Measurements from ENCODE around the gene STK16.
"Not testable (repeated sequence)": the region's sequence is repeated elsewhere in the genome, so short reads cannot be mapped to it uniquely, and the experiment has no call there.

STK16 gene

DNA sequence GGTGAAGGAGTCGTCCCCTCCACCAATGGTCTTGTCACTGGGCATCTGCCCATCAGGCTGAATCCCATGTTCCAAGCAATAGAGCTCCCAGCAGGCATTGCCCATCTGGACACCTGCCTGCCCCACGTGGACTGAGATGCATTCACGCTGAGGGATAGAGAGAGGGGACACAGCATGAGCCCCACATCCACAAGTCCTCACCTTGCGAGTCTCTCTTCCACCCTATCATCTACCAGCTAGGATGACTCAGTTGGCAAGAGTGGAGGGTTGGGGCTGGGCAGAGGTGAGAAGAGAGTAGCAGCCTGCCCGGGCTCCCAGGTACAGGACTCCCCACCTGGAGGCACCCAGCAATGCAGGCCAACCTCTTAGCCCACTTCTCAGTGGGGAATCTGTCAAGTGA is 6.8 kb downstream of the STK16 start:
- TF ChIP-seq, protein P1, sequence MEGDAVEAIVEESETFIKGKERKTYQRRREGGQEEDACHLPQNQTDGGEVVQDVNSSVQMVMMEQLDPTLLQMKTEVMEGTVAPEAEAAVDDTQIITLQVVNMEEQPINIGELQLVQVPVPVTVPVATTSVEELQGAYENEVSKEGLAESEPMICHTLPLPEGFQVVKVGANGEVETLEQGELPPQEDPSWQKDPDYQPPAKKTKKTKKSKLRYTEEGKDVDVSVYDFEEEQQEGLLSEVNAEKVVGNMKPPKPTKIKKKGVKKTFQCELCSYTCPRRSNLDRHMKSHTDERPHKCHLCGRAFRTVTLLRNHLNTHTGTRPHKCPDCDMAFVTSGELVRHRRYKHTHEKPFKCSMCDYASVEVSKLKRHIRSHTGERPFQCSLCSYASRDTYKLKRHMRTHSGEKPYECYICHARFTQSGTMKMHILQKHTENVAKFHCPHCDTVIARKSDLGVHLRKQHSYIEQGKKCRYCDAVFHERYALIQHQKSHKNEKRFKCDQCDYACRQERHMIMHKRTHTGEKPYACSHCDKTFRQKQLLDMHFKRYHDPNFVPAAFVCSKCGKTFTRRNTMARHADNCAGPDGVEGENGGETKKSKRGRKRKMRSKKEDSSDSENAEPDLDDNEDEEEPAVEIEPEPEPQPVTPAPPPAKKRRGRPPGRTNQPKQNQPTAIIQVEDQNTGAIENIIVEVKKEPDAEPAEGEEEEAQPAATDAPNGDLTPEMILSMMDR (IDR thresholded peaks at IDR 0.05; ENCODE audit: low read depth, low read length), result no peak
- no peak overlapping the region for H3K4me3 ChIP-seq (ENCODE audit: low read depth, low read length)
- in situ Hi-C loops (cut with HindIII; ENCODE audit: low sequenced_read_pairs), result no loop called here
- DNase-seq (ENCODE audit: low read depth, low spot score), result no peak

DNA sequence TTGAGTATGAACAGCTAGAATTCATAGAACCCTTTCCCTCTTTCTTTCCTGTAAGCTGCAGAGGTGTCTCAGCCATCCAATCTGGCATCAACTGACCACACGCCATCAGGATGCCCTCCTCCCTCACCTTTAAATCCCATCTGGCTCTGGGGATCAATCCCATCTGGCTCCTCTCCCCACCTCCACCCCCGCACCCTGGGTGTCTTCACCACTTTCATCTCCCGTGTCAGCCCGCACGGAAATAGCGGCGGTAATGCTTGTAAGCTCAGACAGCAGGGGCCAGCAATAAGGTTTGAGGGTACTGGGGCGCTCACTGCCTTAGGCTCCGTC is 7.3 kb downstream of the STK16 start:
- H3K4me3 ChIP-seq (ENCODE audit: low read depth, low read length), result peak overlapping the region; percentile 46
- no peak for DNase-seq (ENCODE audit: low read depth, low spot score)
- TF ChIP-seq, protein P1 (IDR thresholded peaks at IDR 0.05; ENCODE audit: low read depth, low read length), result no peak
- in situ Hi-C loops (cut with HindIII; ENCODE audit: low sequenced_read_pairs), result no loop called here

DNA sequence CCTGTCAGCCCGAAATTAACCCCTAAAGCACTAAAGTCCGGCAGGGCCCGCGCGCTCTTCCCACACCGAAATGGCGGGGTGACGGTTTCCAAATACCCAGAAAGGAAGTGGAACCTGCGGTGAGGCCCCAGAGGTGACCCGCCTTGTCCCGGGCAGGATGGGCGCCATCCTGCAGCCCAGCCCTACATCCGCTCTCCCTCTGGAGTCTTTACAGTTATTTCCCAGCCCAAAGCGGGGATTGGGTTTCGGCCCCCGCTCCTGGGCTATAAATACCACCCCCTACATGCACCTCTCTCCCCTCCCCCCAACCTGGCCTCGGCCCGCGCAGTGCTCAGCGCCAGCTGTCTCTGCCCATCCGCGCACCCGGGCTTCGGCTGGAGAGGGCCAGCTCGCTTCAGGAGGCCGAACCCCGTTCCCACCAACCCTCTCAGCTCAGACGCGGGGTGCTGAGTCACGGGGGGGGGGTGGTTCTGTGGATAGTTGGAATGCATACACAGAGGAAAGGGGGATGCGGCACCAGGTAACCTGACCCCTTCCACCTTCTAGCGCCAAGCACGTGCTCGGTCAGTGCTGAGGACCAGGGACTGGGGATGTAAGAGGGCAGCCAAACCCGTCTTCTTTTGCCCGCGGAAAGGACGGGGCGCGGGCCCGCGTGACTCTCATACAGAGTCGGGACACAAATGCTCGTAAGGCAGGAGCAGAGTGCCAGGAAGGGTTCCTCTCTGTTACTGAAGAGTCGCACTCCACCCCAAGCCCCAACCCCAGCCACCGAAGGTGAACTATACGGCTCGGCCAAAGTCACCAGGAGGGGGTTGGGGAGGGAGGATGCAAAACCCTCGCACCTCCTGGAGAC is 7.8 kb downstream of the STK16 start, which contains the start of gene TUBA4B:
Gene TUBA4B (plus strand): TSS at position 344 of the 853 bp plus-strand sequence. CDS start 165 bp downstream, at position 509.
- in situ Hi-C loops (cut with HindIII; ENCODE audit: low sequenced_read_pairs), result no loop called here
- no peak for DNase-seq (ENCODE audit: low read depth, low spot score)
- TF ChIP-seq, protein P1 (IDR thresholded peaks at IDR 0.05; ENCODE audit: low read depth, low read length), result no peak
- H3K4me3 ChIP-seq (ENCODE audit: low read depth, low read length), result peak within 1 kb of the TSS; percentile 46

DNA sequence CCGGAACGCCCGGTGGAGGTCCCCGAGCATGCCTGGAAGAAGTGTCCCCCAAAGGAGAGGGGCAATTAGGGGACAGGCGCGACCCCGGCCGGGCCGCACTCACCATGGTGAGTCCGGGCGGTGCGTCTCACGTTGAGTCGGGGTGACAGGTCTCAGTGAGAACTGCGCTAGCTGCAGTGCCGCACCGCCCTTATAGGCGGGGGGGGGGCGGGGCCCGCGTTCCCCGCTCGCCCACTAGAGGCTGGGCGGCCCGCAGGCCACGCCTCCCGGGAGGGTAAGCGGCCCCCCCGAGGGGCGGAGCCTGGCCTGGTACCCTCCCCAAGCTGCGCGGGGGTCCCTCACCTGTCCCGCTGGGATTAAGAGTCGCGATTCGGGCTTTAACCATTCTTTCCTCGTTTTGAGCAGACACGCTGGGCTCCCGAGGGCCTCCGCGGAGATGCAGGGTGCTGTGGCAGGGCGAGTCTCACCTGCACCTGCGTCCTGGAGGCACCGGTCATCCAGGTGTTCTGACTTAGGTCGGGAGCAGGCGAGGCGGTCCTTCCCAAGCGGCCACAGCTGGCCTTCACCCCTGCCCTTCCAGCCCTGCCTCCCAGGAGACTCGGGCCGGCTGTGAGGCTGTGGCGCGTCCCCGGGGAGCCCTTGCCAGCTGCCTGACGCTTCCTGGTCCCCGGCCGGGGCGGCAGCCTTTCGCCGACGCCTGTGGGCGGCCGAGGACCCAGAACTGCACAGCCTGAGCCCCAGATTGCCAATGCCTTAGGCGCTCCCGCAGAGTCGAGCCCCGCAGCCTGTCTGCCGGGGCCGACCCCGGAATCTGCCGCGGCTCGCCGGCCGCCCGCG is 8.7 kb downstream of the STK16 start, which contains the start of gene TUBA4A:
Gene TUBA4A (minus strand): TSS at position 166 of the 837 bp plus-strand sequence. CDS start 60 bp downstream, at position 106.
- TF ChIP-seq, protein P1 (IDR thresholded peaks at IDR 0.05; ENCODE audit: low read depth, low read length), result no peak
- in situ Hi-C loops (cut with HindIII; ENCODE audit: low sequenced_read_pairs), result no loop called here
- H3K4me3 ChIP-seq (ENCODE audit: low read depth, low read length), result peak within 1 kb of the TSS; percentile 46
- DNase-seq (ENCODE audit: low read depth, low spot score), result peak; percentile 41

DNA sequence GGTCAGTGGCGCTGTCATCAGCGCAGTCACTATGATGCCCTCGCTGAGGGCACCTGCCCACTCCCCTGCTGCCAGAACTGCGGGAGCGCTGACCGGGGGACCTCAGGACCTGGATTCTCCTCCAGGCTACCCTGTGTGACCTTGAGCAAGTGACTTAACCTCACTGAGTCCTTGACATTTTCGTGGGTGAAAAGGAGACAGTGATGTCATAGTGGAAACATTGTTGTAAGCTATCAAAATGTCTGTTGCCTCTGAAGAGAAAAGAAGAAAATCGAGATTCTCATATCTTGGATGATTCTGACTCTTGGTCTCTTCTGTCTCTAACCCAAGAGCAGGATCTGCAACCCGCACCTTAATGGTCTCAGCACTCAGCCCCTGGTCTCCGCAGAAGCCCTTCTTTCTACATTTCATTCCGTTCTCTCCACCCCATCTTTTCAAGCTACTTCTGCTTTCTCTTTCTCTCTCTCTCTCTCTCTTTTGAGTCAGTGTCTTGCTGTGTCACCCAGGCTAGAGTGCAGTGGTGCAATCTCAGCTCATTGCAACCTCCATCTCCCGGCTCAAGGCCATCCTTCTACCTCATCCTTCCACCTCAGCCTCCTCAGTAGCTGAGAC is 9.4 kb downstream of the STK16 start:
- no peak for DNase-seq (ENCODE audit: low read depth, low spot score)
- in situ Hi-C loops (cut with HindIII; ENCODE audit: low sequenced_read_pairs), result no loop called here
- TF ChIP-seq, protein P1 (IDR thresholded peaks at IDR 0.05; ENCODE audit: low read depth, low read length), result no peak
- H3K4me3 ChIP-seq (ENCODE audit: low read depth, low read length), result no peak overlapping the region

DNA sequence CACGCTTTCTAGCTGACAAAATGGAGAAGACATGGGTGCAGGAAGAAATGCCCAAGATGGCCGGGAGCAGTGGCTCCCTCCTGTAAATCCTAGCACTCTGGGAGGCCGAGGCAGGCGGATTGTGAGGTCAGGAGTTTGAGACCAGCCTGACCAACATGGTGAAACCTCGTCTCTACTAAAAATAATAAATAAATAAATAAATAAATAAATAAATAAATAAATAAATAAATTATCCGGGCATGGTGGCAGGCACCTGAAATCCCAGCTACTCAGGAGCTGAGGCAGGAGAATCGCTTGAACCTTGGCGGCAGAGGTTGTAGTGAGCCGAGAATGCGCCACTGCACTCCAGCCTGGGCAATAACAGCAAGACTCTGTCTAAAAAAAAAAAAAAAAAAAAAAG is 13.7 kb downstream of the STK16 start:
- DNase-seq (ENCODE audit: low read depth, low spot score); in situ Hi-C loops (cut with HindIII; ENCODE audit: low sequenced_read_pairs); H3K4me3 ChIP-seq (ENCODE audit: low read depth, low read length): not testable (repeated sequence)

Measured in astrocyte of the spinal cord (primary cell).